Colonic mucosa (tissue), 4 donors: ENCODE data around the gene ZNF580. TPM values are rescaled to one million over a fixed set of nuclear protein-coding genes. Genes with fewer than 3 reads are reported as not detected.

Source experiments
- DNase-seq: peaks from one replicate; pipeline ENCODE4 v3.0.0-alpha.2; 2020
- H3K27ac ChIP-seq: fragments of 200-600 bp; one replicate; pipeline ENCODE4 v1.8.0; 2021
- H3K27me3 ChIP-seq: fragments of 200-600 bp; one replicate; pipeline ENCODE4 v1.8.0; 2021
- H3K36me3 ChIP-seq: fragments of 200-600 bp; one replicate; pipeline ENCODE4 v1.8.0; 2021
- H3K4me1 ChIP-seq: fragments of 200-600 bp; one replicate; pipeline ENCODE4 v1.8.0; 2021; ENCODE audit warnings: mild to moderate bottlenecking
- H3K4me3 ChIP-seq: fragments of 200-600 bp; one replicate; pipeline ENCODE4 v1.8.0; 2021
- H3K9ac ChIP-seq, 2 donors: one replicate each; pipeline ENCODE4 v1.7.0; 2013; ENCODE audit warnings: control low read depth in 2 of 2, low read depth in 2 of 2, low read length in 2 of 2
- H3K9me3 ChIP-seq: fragments of 200-600 bp; one replicate; pipeline ENCODE4 v1.8.0; 2021
- CTCF ChIP-seq: fragments of 200-600 bp; IDR thresholded peaks from one replicate; pipeline ENCODE4 v1.8.0; 2022; ENCODE audit warnings: antibody characterized with exemption, mild to moderate bottlenecking
- intact Hi-C: fragments of 100-400 bp; cut with DNase I; formaldehyde crosslinking; loops from one replicate; pipeline ENCODE4 v1.14.1; 2022
- total RNA-seq, 2 donors: library from RNA; stranded (reverse); fragmentation: NEBNext Ultra II Directional in 1 of 2; extraction: Animal tissue kit (Norgen Biotek cat#: 25700) in 1 of 2; gene quantifications; one replicate each; pipeline ENCODE4 v1.2.1, GENCODE V29; 2021
- donor health status: healthy.
- donor health status: DM: no; HTN: no; CAD: no.
- donor health status: DM: no; HTN: no; CAD: no.

ZNF580 gene
- total RNA-seq, 2 donors from 2014 or later = 18.0 to 28.6 TPM

GRCh38 chr19:55667958-55668357 lies 27.2 kb downstream of the ZNF580 start:
- Histone ChIP-seq H3K27me3 (no peaks in the 10 kb centered on the region), H3K9ac (no peak overlapping the region), H3K4me1 (no peaks in the 10 kb centered on the region), H3K9me3 (no peaks in the 10 kb centered on the region), H3K4me3 (no peak overlapping the region), H3K27ac (no peak overlapping the region), H3K36me3 (peaks cover 28% of the 10 kb centered on the region)
- intact Hi-C loops = no loop called here
- TF ChIP-seq CTCF = no peak
- DNase-seq = no peak

GRCh38 chr19:55668603-55669348 lies 28.0 kb downstream of the ZNF580 start:
- Histone ChIP-seq H3K27me3 (no peaks in the 10 kb centered on the region), H3K4me3 (no peak overlapping the region), H3K4me1 (no peaks in the 10 kb centered on the region), H3K9ac (no peak overlapping the region), H3K36me3 (peaks cover 21% of the 10 kb centered on the region), H3K27ac (no peak overlapping the region), H3K9me3 (no peaks in the 10 kb centered on the region)
- DNase-seq = no peak
- no peak for TF ChIP-seq CTCF
- intact Hi-C loops = no loop called here

- H3K27me3 ChIP-seq = no peaks in the 10 kb centered on the region
- no peaks in the 10 kb centered on the region for H3K9me3 ChIP-seq
- intact Hi-C loops = no loop called here
- DNase-seq = no peak
- peaks cover 19% of the 10 kb centered on the region for H3K36me3 ChIP-seq
- TF ChIP-seq CTCF = no peak
- no peak overlapping the region for H3K4me3 ChIP-seq
- H3K4me1 ChIP-seq = peaks cover 3% of the 10 kb centered on the region
- H3K9ac ChIP-seq = no peak overlapping the region
- no peak overlapping the region for H3K27ac ChIP-seq
These were observed 28.8 kb downstream of the ZNF580 start for GRCh38 chr19:55669418-55670279.

- peaks cover 19% of the 10 kb centered on the region for H3K36me3 ChIP-seq
- no peaks in the 10 kb centered on the region for H3K9me3 ChIP-seq
- H3K27me3 ChIP-seq = no peaks in the 10 kb centered on the region
- intact Hi-C loops = no loop called here
- no peak overlapping the region for H3K9ac ChIP-seq
- TF ChIP-seq CTCF = no peak
- no peak overlapping the region for H3K27ac ChIP-seq
- H3K4me1 ChIP-seq = peaks cover 3% of the 10 kb centered on the region
- no peak for DNase-seq
- H3K4me3 ChIP-seq = no peak overlapping the region
These were observed 29.7 kb downstream of the ZNF580 start for GRCh38 chr19:55670280-55671053.

GRCh38 chr19:55671054-55671378 lies 30.2 kb downstream of the ZNF580 start:
- DNase-seq = no peak
- Histone ChIP-seq H3K4me1 (peaks cover 3% of the 10 kb centered on the region), H3K36me3 (peaks cover 19% of the 10 kb centered on the region), H3K9ac (no peak overlapping the region), H3K4me3 (no peak overlapping the region), H3K9me3 (no peaks in the 10 kb centered on the region), H3K27me3 (no peaks in the 10 kb centered on the region), H3K27ac (no peak overlapping the region)
- no peak for TF ChIP-seq CTCF
- intact Hi-C loops = no loop called here
